HG03139 (cell line): ENCODE results near the gene TOGARAM2.

Source experiments
- ATAC-seq: cut with Tn5 transposase; IDR thresholded peaks from one replicate; pipeline ENCODE4 v1.9.1; 2021; ENCODE audit not compliant: unreplicated experiment

Gene TOGARAM2

GRCh38 chr2:29052807-29053206 lies 71.7 kb downstream of the TOGARAM2 start:
- ATAC-seq: no peak

- ATAC-seq: no peak
Observed at GRCh38 chr2:29053223-29053622, 72.1 kb downstream of the TOGARAM2 start.

- no peak for ATAC-seq
Observed at GRCh38 chr2:29053670-29054400, 72.7 kb downstream of the TOGARAM2 start.

- ATAC-seq: no peak
Observed at GRCh38 chr2:29054430-29054829, 73.3 kb downstream of the TOGARAM2 start.

DNA sequence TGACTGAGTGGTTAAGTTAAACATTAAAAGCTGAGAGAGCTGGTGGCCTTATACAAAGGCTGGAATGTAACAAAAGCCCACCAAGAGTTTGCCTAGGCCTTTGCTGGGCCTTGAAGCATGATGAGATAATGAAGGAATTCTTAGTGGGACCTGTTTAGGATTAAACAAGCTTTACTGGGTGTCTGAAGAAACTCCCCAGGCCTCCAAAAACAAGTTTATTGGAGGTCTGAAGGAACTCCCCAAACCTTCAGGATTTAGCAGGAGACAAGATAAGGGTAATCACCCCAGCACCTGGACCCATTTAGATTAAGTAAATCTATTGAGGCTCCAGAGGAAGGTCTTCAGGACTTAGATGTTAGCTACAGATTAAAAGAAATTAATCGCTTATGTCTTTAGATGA lies 74.5 kb downstream of the TOGARAM2 start:
- ATAC-seq: no peak

DNA sequence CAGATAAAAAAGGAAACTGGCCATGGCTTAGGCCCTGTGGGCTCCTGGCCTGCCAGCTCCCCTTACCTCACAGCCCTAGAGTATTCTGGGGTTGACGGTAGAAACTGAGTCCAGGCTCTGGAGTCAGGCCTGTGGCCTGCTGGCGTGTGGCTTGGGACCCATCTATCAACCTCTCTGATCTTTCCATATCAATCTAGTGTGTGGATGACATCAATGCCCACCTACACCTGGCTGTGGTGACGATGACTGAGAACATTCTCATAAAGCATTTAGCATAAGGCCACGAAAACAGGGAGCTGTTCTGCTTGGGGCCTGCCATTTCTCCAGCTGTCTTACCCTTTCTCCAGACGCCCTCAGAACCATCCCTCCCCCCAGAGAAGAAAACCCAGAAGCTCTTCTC lies 75.4 kb downstream of the TOGARAM2 start:
- ATAC-seq: no peak

GRCh38 chr2:29057006-29057405 lies 75.9 kb downstream of the TOGARAM2 start:
- ATAC-seq: no peak

- ATAC-seq: no peak
Observed at GRCh38 chr2:29059624-29060023, 78.5 kb downstream of the TOGARAM2 start.

- no peak for ATAC-seq
Observed at GRCh38 chr2:29060441-29060840, 79.3 kb downstream of the TOGARAM2 start.

DNA sequence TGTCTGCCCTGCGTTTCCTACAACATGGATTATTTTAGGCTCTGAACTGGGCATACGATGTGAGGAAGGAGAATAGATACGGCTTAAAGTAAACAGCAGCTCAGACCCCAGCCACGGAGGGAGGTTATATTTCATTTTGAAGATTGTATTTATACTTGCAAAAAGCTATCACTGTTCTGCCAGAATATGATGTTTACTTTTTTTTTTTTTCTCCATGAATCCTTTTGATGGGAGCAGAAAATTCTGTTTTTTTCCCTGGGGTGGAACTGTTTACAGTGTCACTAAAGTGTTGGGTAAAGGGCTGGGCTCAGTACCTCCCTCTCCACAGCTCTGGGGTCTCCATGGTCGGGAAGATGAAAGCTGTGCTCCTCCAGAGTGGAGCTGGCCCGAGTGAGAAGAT lies 80.1 kb downstream of the TOGARAM2 start:
- no peak for ATAC-seq

- no peak for ATAC-seq
Observed at GRCh38 chr2:29061616-29062015, 80.5 kb downstream of the TOGARAM2 start.

DNA sequence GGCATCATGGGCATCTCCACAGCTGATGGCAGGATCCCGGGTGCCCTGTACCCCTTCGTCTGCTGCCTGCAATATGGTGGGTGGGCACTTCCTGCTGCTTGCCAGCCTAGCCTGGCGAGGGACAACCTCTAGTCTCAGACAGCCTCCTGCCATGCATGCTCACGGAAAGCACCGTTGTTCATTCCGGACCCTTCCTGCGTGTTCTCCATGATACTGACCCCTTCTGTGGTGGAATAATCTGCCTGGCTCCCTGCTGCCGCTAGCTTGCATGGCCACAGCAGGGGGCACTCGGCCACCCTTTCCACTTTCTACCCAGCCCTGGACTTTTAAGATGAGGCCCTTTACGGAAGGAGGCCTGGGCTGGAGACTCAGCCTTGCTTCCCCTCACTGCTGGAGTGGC lies 81.3 kb downstream of the TOGARAM2 start:
- no peak for ATAC-seq

- no peak for ATAC-seq
Observed at GRCh38 chr2:29063056-29063455, 82.0 kb downstream of the TOGARAM2 start.

- ATAC-seq: no peak
Observed at GRCh38 chr2:29063646-29064345, 82.7 kb downstream of the TOGARAM2 start.

GRCh38 chr2:29064346-29064715 lies 83.2 kb downstream of the TOGARAM2 start:
- ATAC-seq: no peak

GRCh38 chr2:29064746-29065067 lies 83.6 kb downstream of the TOGARAM2 start:
- ATAC-seq: no peak

GRCh38 chr2:29065068-29065811 lies 84.1 kb downstream of the TOGARAM2 start:
- ATAC-seq: no peak

DNA sequence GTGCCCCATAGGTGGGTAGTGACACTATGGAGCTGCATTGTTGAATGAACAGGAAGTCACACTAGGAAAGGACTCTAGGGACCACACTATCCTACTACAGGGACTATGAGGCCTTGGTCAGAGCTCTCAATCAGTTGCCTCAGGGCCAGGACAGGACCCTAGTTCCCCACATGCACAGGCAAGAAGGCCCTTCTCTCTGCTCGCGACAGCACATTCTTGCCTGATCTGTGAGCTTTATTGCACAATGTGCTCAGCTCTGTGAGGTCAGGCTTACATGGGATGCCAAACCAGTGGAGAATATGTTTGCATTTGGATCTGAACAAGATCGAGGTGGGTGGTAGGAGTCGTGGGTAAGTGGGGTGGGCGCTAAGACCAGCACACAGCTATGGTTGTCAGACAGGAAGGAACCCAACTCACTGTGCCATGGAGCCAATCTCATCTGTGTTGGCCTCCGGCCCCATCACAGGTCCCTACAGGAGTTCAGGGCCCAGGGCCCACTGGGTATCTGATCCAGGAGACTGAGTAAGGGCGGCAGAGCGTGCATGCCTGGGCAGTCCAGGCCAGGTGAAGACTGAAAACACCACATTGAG lies 85.3 kb downstream of the TOGARAM2 start:
- ATAC-seq: no peak

DNA sequence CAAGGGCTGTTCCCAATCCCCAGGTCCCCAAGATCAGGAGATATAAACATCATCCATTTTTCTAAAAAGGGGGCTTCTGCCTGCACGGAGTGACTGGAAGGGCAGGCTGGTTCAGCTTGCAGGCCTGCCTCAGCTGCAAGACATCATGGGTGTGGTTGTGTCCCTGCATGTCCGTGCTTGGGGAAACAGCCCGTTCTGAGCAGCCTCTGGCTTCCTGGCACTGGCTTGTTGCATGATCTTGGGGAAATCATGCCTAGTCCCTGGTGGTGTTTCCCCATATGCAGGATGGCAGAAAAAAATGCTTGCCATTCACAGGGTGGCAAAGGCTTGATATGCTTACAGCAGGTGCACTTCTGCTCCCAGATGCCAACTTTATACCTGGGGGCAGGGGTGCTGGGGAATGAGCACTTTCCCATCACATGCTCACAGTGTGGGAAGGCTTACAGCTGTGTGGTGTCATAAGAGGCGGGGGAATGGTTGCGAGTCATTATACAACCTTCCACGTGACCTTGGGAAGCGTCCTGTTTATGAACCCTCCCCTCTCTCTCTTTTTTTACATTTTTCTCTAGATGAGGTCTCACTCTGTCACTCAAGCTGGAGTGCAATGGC lies 86.0 kb downstream of the TOGARAM2 start:
- ATAC-seq: no peak

DNA sequence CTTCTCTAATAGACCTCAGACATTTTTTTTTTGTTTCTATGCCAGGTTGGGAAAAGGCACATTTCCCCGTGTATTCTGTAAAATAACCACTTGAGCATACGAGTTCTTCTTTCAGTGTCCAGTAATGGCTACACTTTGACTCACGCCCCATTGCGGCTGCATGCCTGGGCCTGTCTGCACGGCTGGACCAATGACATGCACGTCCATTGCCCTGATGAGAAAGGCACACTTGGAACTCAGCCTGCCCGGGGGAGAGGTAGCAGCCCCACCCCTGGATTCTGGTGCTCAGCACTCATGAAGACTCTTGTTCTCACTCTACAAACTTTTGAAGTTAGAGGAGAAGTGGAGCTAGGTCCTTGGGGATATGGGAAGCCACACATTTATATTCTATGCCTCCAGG lies 87.4 kb downstream of the TOGARAM2 start:
- no peak for ATAC-seq

DNA sequence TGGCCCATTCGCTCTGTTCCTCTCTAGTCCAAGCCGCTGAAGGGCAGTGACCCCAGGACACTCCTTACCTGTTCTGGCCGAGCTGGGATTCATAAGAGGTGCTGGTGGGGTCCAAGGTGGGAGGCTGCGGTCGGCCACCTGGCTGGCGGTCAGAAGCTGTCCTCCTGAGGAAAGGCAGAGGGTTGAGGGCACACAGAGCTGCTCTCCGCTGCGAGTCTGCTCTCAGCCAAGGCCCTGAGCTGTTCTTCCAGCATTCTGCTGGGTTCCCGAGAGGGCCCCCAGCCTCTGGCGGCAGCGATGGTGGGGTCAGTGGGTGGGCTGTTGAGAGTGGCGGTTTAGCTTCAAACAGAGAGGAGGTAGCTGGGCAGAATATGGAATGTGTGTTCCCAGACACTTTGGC lies 89.4 kb downstream of the TOGARAM2 start:
- ATAC-seq: no peak
